GM12878 (cell line): ENCODE measurements around the gene C1D. TPM values are rescaled to one million over a fixed set of nuclear protein-coding genes. Genes with fewer than 3 reads are reported as not detected.

ENCODE experiments used
- ASH2L ChIP-seq: fragments of 300-600, 200-600 bp; sonication (generic); IDR thresholded peaks from 2 replicates; pipeline ENCODE4 v1.6.1; 2017; ENCODE audit warnings: low read depth, mild to moderate bottlenecking, borderline replicate concordance
- E2F8 ChIP-seq: fragments of 450-650 bp; IDR thresholded peaks from 2 replicates; pipeline ENCODE4 v1.6.1; 2018; ENCODE audit warnings: mild to moderate bottlenecking, low read depth, moderate library complexity; ENCODE audit not compliant: partially characterized antibody
- EGR1 ChIP-seq, 2 experiments: IDR thresholded peaks; 1 replicate in 1 of 2; 2 replicates in 1 of 2; pipeline ENCODE4 v1.6.1; 2011 to 2012; ENCODE audit warnings: low read depth in 2 of 2, low read length in 2 of 2, borderline replicate concordance in 1 of 2, mild to moderate bottlenecking in 1 of 2, moderate library complexity in 1 of 2
- ETV6 ChIP-seq, 2 experiments: fragments of 450-650 bp in 1 of 2; IDR thresholded peaks in 1 of 2; conservative IDR thresholded peaks in 1 of 2; 2 replicates each; pipeline ENCODE4 v1.6.1; 2014; ENCODE audit warnings: antibody characterized with exemption in 1 of 2, borderline replicate concordance in 1 of 2, low read depth in 1 of 2, mild to moderate bottlenecking in 1 of 2, moderate library complexity in 1 of 2
- FOXM1 ChIP-seq: IDR thresholded peaks from 2 replicates; pipeline ENCODE4 v1.6.1; 2012; ENCODE audit warnings: low read depth, mild to moderate bottlenecking, inconsistent platforms, low read length, moderate library complexity
- HCFC1 ChIP-seq: fragments of 150-350 bp; IDR thresholded peaks from 2 replicates; pipeline ENCODE4 v1.6.1; 2014; ENCODE audit warnings: low read length
- HDGF ChIP-seq: fragments of 450-650 bp; IDR thresholded peaks from 2 replicates; pipeline ENCODE4 v1.6.1; 2016; ENCODE audit warnings: antibody characterized with exemption
- MTA2 ChIP-seq: fragments of 450-650 bp; IDR thresholded peaks from 2 replicates; pipeline ENCODE4 v1.6.1; 2016; ENCODE audit warnings: low read depth, mild to moderate bottlenecking, moderate library complexity
- MYC ChIP-seq: IDR thresholded peaks from 2 replicates; pipeline ENCODE4 v1.6.1; 2011; ENCODE audit warnings: mild to moderate bottlenecking, low read length, moderate library complexity, inconsistent platforms; ENCODE audit not compliant: insufficient read depth, insufficient replicate concordance, insufficient read length, severe bottlenecking
- NR2F1 ChIP-seq: fragments of 450-650 bp; conservative IDR thresholded peaks from 2 replicates; pipeline ENCODE4 v1.6.1; 2017; ENCODE audit warnings: mild to moderate bottlenecking
- NRF1 ChIP-seq: conservative IDR thresholded peaks from 2 replicates; pipeline ENCODE4 v1.6.1; 2011; ENCODE audit warnings: mild to moderate bottlenecking, low read depth, low read length, improper control_type of control experiment
- PKNOX1 ChIP-seq: fragments of 450-650 bp; IDR thresholded peaks from 2 replicates; pipeline ENCODE4 v1.6.1; 2016; ENCODE audit warnings: mild to moderate bottlenecking
- PML ChIP-seq: IDR thresholded peaks from 2 replicates; pipeline ENCODE4 v1.6.1; 2012; ENCODE audit warnings: low read length, inconsistent platforms
- POLR2AphosphoS2 ChIP-seq: IDR thresholded peaks from 2 replicates; pipeline ENCODE4 v1.6.1; 2011; ENCODE audit warnings: low read depth, mild to moderate bottlenecking, low read length, improper control_type of control experiment, moderate library complexity
- RFX5 ChIP-seq: IDR thresholded peaks from 2 replicates; pipeline ENCODE4 v1.6.1; 2011; ENCODE audit warnings: low read depth, low read length, improper control_type of control experiment
- SREBF1 ChIP-seq: IDR thresholded peaks from 2 replicates; pipeline ENCODE4 v1.6.1; 2012; ENCODE audit warnings: mild to moderate bottlenecking, low read length
- STAT1 ChIP-seq: fragments of 450-650 bp; conservative IDR thresholded peaks from 2 replicates; pipeline ENCODE4 v1.6.1; 2014; ENCODE audit warnings: antibody characterized with exemption, mild to moderate bottlenecking
- TARDBP ChIP-seq: IDR thresholded peaks from 2 replicates; pipeline ENCODE4 v1.6.1; 2016; ENCODE audit warnings: borderline replicate concordance
- TCF3 ChIP-seq: IDR thresholded peaks from 2 replicates; pipeline ENCODE4 v1.6.1; 2012; ENCODE audit warnings: low read depth, mild to moderate bottlenecking, low read length, borderline replicate concordance; ENCODE audit not compliant: insufficient read depth
- USF2 ChIP-seq: IDR thresholded peaks from 2 replicates; pipeline ENCODE4 v1.6.1; 2011; ENCODE audit warnings: low read depth, low read length, improper control_type of control experiment, borderline replicate concordance
- polyA plus RNA-seq, 11 experiments: library from polyadenylated mRNA; depleted of rRNA in 4 of 11; unstranded in 6 of 11; stranded (reverse) in 5 of 11; fragments of >200 nt; fragmentation: Nextera tagmentation in 4 of 11; fragmentation: Illumina TruSeq in 1 of 11; extraction: Ambion mirVana in 4 of 11; extraction: Trizol in 1 of 11; gene quantifications; 1 replicate in 1 of 11; 2 replicates in 10 of 11; pipeline versions ENCODE4 v1.2.1 to v1.2.3, GENCODE V29; 2011 to 2016; ENCODE audit warnings: inconsistent platforms in 2 of 11, missing spikeins in 2 of 11, low read depth in 1 of 11
- total RNA-seq, 4 experiments: library from RNA; depleted of rRNA in 3 of 4; stranded (reverse); fragments of >200 nt in 3 of 4; fragmentation: Illumina TruSeq in 1 of 4; extraction: Trizol in 1 of 4; gene quantifications; 2 replicates each; pipeline versions ENCODE4 v1.2.1 to v1.2.3, GENCODE V29; 2013 to 2021
- TF ChIP-seq, protein P1 (sequence below): fragments of 450-650 bp; IDR thresholded peaks from 2 replicates; pipeline ENCODE4 v1.6.1; 2017; ENCODE audit warnings: mild to moderate bottlenecking, moderate library complexity

Gene C1D
- total and polyA plus RNA-seq, 10 of the 15 experiments (the other 5 are each of a cell fraction or from before 2014, with no cell fraction given), result 18.9 to 152 (median 59.1) TPM

DNA sequence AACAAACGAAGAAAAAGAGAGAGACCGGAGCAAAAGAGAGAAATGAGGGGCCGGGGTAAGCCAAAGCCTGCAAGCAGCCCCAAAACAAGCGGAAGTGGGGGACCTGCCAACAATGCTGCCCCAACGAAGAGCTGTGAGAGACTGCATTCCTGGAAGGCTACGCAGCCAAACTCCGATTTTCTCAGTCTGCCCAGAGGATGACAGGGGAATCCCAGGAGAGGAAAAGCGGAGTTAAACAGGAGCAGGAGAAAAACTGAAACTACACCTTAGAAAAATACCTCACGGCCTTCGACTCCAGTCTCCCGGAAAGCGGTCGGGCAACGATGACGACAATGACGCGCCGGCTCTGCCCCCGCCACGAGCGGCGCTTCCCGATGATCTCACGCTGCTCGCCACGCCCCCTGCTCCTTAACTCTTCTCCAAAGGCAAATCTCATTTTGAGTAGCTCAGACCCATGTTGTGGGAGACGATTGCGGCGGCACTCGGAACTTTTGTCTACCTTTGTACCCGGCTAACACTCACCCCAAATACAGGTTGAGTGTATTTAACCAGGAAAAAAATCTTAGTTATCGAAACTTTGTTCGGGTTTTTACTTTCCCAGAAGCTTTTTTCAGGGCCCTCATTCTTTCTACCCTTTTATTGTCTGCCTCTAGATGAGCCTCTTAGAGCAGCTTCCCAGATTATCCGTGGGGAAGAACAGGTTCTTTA is at the start of gene C1D (continued):
- TF ChIP-seq MYC (no peak), TARDBP (peak; percentile 87; the same call in 1 of the 2 replicates), E2F8 (peak; percentile 89), PKNOX1 (no peak), POLR2AphosphoS2 (peak; percentile 77; the same call in 1 of the 2 replicates), FOXM1 (no peak), PML (peak; percentile 76), SREBF1 (no peak), HCFC1 (peak; percentile 82), EGR1 (IDR thresholded peaks at IDR 0.05; ENCODE audit: borderline replicate concordance in 1 of 2, low read depth in 2 of 2, low read length in 2 of 2) (peak in 1 of 2 experiments; percentile 97; a peak in 2 of 3 replicates), NRF1 (no peak), ETV6 (conservative IDR thresholded peaks at IDR 0.05 in 1 of 2, IDR thresholded peaks at IDR 0.05 in 1 of 2; ENCODE audit: borderline replicate concordance in 1 of 2, low read depth in 1 of 2) (no peak), USF2 (no peak; the same call in 1 of the 2 replicates), ASH2L (peak; percentile 66; the same call in 1 of the 2 replicates), HDGF (no peak), NR2F1 (0 out of 2 replicates have a peak, but pooled peaks have one; percentile 25), RFX5 (peak; percentile 55; the same call in 1 of the 2 replicates), TCF3 (no peak), STAT1 (no peak; the same call in 1 of the 2 replicates), MTA2 (peak; percentile 35; the same call in 1 of the 2 replicates)
- TF ChIP-seq, protein P1, sequence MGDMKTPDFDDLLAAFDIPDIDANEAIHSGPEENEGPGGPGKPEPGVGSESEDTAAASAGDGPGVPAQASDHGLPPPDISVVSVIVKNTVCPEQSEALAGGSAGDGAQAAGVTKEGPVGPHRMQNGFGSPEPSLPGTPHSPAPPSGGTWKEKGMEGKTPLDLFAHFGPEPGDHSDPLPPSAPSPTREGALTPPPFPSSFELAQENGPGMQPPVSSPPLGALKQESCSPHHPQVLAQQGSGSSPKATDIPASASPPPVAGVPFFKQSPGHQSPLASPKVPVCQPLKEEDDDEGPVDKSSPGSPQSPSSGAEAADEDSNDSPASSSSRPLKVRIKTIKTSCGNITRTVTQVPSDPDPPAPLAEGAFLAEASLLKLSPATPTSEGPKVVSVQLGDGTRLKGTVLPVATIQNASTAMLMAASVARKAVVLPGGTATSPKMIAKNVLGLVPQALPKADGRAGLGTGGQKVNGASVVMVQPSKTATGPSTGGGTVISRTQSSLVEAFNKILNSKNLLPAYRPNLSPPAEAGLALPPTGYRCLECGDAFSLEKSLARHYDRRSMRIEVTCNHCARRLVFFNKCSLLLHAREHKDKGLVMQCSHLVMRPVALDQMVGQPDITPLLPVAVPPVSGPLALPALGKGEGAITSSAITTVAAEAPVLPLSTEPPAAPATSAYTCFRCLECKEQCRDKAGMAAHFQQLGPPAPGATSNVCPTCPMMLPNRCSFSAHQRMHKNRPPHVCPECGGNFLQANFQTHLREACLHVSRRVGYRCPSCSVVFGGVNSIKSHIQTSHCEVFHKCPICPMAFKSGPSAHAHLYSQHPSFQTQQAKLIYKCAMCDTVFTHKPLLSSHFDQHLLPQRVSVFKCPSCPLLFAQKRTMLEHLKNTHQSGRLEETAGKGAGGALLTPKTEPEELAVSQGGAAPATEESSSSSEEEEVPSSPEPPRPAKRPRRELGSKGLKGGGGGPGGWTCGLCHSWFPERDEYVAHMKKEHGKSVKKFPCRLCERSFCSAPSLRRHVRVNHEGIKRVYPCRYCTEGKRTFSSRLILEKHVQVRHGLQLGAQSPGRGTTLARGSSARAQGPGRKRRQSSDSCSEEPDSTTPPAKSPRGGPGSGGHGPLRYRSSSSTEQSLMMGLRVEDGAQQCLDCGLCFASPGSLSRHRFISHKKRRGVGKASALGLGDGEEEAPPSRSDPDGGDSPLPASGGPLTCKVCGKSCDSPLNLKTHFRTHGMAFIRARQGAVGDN, result peak; percentile 51; the same call in 1 of the 2 replicates
